A549 (cell line): ENCODE data around the gene DOCK10. TPM values are rescaled to one million over a fixed set of nuclear protein-coding genes. Genes with fewer than 3 reads are reported as not detected.

Source experiments
- ATAC-seq, 2 experiments: fragments of 200-7000 bp in 1 of 2; fragments of >200 bp in 1 of 2; cut with Nextera tagmentation in 1 of 2; cut with Tn5 transposase in 1 of 2; 3 replicates each; pipeline versions ENCODE4 v1.8.0 to v1.9.1; 2018 to 2020; ENCODE audit warnings: mild to moderate bottlenecking in 1 of 2, moderate library complexity in 1 of 2
- CTCF ChIA-PET: fragments of 300-600 bp; sonication (Branson Sonifier 250); formaldehyde crosslinking; extraction: SDS; loops from one replicate; lab custom pipeline; 2021; ENCODE audit warnings: antibody characterized with exemption, inconsistent platforms; lab: Yijun Ruan, JAX
- POLR2A ChIA-PET: fragments of 350-600 bp; formaldehyde crosslinking; extraction: SDS; loops from one replicate; lab custom pipeline; 2021; ENCODE audit warnings: antibody characterized with exemption, inconsistent platforms; lab: Yijun Ruan, JAX
- DNase-seq, 2 experiments: peaks; one replicate each; pipeline versions ENCODE4 v3.0.0 to v3.0.0-alpha.2; 2011 to 2016; ENCODE audit warnings: low read depth in 1 of 2, low spot score in 1 of 2
- FAIRE-seq: peaks from 2 replicates; lab custom pipeline; 2011; peaks lifted over from hg19 to GRCh38; lab: Jason Lieb, UNC
- H3K27ac ChIP-seq, 2 experiments: fragments of >200 bp; sonication (Bioruptor Twin); formaldehyde crosslinking; 3 replicates each; pipeline ENCODE4 v1.5.1; 2016 to 2017
- H3K4me1 ChIP-seq: fragments of >200 bp; sonication (Bioruptor Twin); formaldehyde crosslinking; 3 replicates; pipeline ENCODE4 v1.6.1; 2016
- H3K4me2 ChIP-seq: fragments of >200 bp; sonication (Bioruptor Twin); formaldehyde crosslinking; 3 replicates; pipeline ENCODE4 v1.6.1; 2016
- H3K4me3 ChIP-seq: fragments of >200 bp; sonication (Bioruptor Twin); formaldehyde crosslinking; 3 replicates; pipeline ENCODE4 v1.5.1; 2016
- H3K9me3 ChIP-seq: fragments of >200 bp; sonication (Bioruptor Twin); formaldehyde crosslinking; 3 replicates; pipeline ENCODE4 v1.6.1; 2016
- CBX2 ChIP-seq: fragments of 200-600 bp; sonication (generic); IDR thresholded peaks from 2 replicates; pipeline ENCODE4 v1.6.1; 2016; ENCODE audit warnings: low read depth, mild to moderate bottlenecking, borderline replicate concordance
- CBX8 ChIP-seq: fragments of 200-600 bp; sonication (generic); IDR thresholded peaks from 2 replicates; pipeline ENCODE4 v1.6.1; 2016
- CHD2 ChIP-seq: fragments of 150-350 bp; IDR thresholded peaks from 2 replicates; pipeline ENCODE4 v1.6.1; 2014; ENCODE audit warnings: low read length; ENCODE audit not compliant: partially characterized antibody
- CHD4 ChIP-seq: fragments of 200-600 bp; sonication (generic); IDR thresholded peaks from 2 replicates; pipeline ENCODE4 v1.6.1; 2016; ENCODE audit warnings: antibody characterized with exemption, mild to moderate bottlenecking, borderline replicate concordance
- CTCF ChIP-seq: fragments of >200 bp; sonication (Bioruptor Twin); formaldehyde crosslinking; IDR thresholded peaks from 3 replicates; pipeline ENCODE4 v1.5.1; 2016
- EHF ChIP-seq: fragments of 250-450 bp; sonication (Bioruptor Pico); IDR thresholded peaks from 2 replicates; pipeline ENCODE4 v1.5.0; 2020; ENCODE audit warnings: mild to moderate bottlenecking
- EP300 ChIP-seq, 2 experiments: fragments of >200 bp; sonication (Bioruptor Twin); formaldehyde crosslinking; IDR thresholded peaks; 2 replicates in 1 of 2; 3 replicates in 1 of 2; pipeline ENCODE4 v1.6.1; 2016 to 2017
- FOSB ChIP-seq: fragments of 250-450 bp; sonication (Bioruptor Pico); IDR thresholded peaks from 2 replicates; pipeline ENCODE4 v1.5.0; 2020; ENCODE audit warnings: mild to moderate bottlenecking, moderate library complexity
- FOSL2 ChIP-seq, 2 experiments: fragments of 450-650 bp in 1 of 2; fragments of >200 bp in 1 of 2; sonication (Bioruptor Twin) in 1 of 2; formaldehyde crosslinking; IDR thresholded peaks; 2 replicates each; pipeline versions ENCODE4 v1.5.0 to v1.6.1; 2016 to 2020; ENCODE audit warnings: mild to moderate bottlenecking in 1 of 2, moderate library complexity in 1 of 2
- FOXS1 ChIP-seq: fragments of 250-450 bp; sonication (Bioruptor Pico); IDR thresholded peaks from 2 replicates; pipeline ENCODE4 v1.5.0; 2020; ENCODE audit warnings: mild to moderate bottlenecking, moderate library complexity
- HDAC2 ChIP-seq: fragments of 200-600 bp; sonication (generic); IDR thresholded peaks from 2 replicates; pipeline ENCODE4 v1.6.1; 2016
- HEYL ChIP-seq: fragments of 250-450 bp; sonication (Bioruptor Pico); IDR thresholded peaks from 2 replicates; pipeline ENCODE4 v1.8.0; 2021; ENCODE audit warnings: mild to moderate bottlenecking, moderate library complexity
- HMGXB4 ChIP-seq: fragments of 250-450 bp; sonication (Bioruptor Pico); IDR thresholded peaks from 2 replicates; pipeline ENCODE4 v1.5.0; 2021; ENCODE audit warnings: mild to moderate bottlenecking, moderate library complexity, borderline replicate concordance
- HOXB13 ChIP-seq: fragments of 250-450 bp; sonication (Bioruptor Pico); IDR thresholded peaks from 2 replicates; pipeline ENCODE4 v1.5.0; 2020; ENCODE audit warnings: low read depth, mild to moderate bottlenecking, moderate library complexity
- HOXB5 ChIP-seq: fragments of 250-450 bp; sonication (Bioruptor Pico); IDR thresholded peaks from 2 replicates; pipeline ENCODE4 v1.5.0; 2020; ENCODE audit warnings: mild to moderate bottlenecking, moderate library complexity
- JUNB ChIP-seq: fragments of >200 bp; sonication (Bioruptor Twin); formaldehyde crosslinking; IDR thresholded peaks from 2 replicates; pipeline ENCODE4 v1.6.1; 2016
- KDM1A ChIP-seq: fragments of 200-600 bp; sonication (generic); IDR thresholded peaks from 2 replicates; pipeline ENCODE4 v1.6.1; 2016; ENCODE audit warnings: low read depth, mild to moderate bottlenecking
- MAFK ChIP-seq: fragments of 450-650 bp; IDR thresholded peaks from 2 replicates; pipeline ENCODE4 v1.6.1; 2014; ENCODE audit not compliant: partially characterized antibody
- MAX ChIP-seq: IDR thresholded peaks from 2 replicates; pipeline ENCODE4 v1.6.1; 2012
- MAZ ChIP-seq: fragments of 150-350 bp; IDR thresholded peaks from 2 replicates; pipeline ENCODE4 v1.6.1; 2014; ENCODE audit warnings: antibody characterized with exemption, low read depth, low read length, borderline replicate concordance
- NR3C1 ChIP-seq: fragments of >200 bp; sonication (Bioruptor Twin); formaldehyde crosslinking; IDR thresholded peaks from 3 replicates; pipeline ENCODE4 v1.6.1; 2017
- POLR2AphosphoS2 ChIP-seq: conservative IDR thresholded peaks from 2 replicates; pipeline ENCODE4 v1.6.1; 2012; ENCODE audit warnings: low read length, improper control_type of control experiment, inconsistent platforms
- RAD21 ChIP-seq, 2 experiments: fragments of >200 bp in 1 of 2; sonication (Bioruptor Twin) in 1 of 2; formaldehyde crosslinking in 1 of 2; IDR thresholded peaks in 1 of 2; conservative IDR thresholded peaks in 1 of 2; 2 replicates in 1 of 2; 3 replicates in 1 of 2; pipeline ENCODE4 v1.6.1; 2012 to 2018; ENCODE audit warnings: inconsistent platforms in 1 of 2
- RARB ChIP-seq: fragments of 250-450 bp; sonication (Bioruptor Pico); IDR thresholded peaks from 2 replicates; pipeline ENCODE4 v1.8.0; 2021; ENCODE audit warnings: mild to moderate bottlenecking, moderate library complexity
- RFX5 ChIP-seq: fragments of 450-650 bp; IDR thresholded peaks from 2 replicates; pipeline ENCODE4 v1.7.1; 2014; ENCODE audit warnings: antibody characterized with exemption, mild to moderate bottlenecking, moderate library complexity
- SREBF2 ChIP-seq: fragments of 450-650 bp; IDR thresholded peaks from 2 replicates; pipeline ENCODE4 v1.6.1; 2014; ENCODE audit warnings: mild to moderate bottlenecking, moderate library complexity
- USF2 ChIP-seq: fragments of 450-650 bp; IDR thresholded peaks from 2 replicates; pipeline ENCODE4 v1.6.1; 2014; ENCODE audit warnings: antibody characterized with exemption
- ZC3H11A ChIP-seq: fragments of 450-650 bp; IDR thresholded peaks from 2 replicates; pipeline ENCODE4 v1.6.1; 2014; ENCODE audit warnings: antibody characterized with exemption, mild to moderate bottlenecking
- ZNF302 ChIP-seq: fragments of 250-450 bp; sonication (Bioruptor Pico); IDR thresholded peaks from 2 replicates; pipeline ENCODE4 v1.9.0; 2021; ENCODE audit warnings: inconsistent platforms, mild to moderate bottlenecking, moderate library complexity
- WGBS: methylation state at CpG from one replicate; pipeline ENCODE4 v1.1.6; 2017; ENCODE audit errors: missing lambda C conversion rate; 5-methylcytosine and 5-hydroxymethylcytosine counted together
- polyA plus RNA-seq, 4 experiments: library from polyadenylated mRNA; depleted of rRNA in 3 of 4; stranded (reverse); fragments of >200 nt; fragmentation: RNase III in 1 of 4; extraction: RNeasy Plus Mini Kit Qiagen cat#74134 plus additional on column Dnase treatment in 1 of 4; gene quantifications; 2 replicates in 3 of 4; 3 replicates in 1 of 4; pipeline ENCODE4 v1.2.3, GENCODE V29; 2011 to 2017

DOCK10 gene
- polyA plus RNA-seq, 2 of the 4 experiments (the other 2 are of a cell fraction), result 43.0 to 45.3 TPM

GRCh38 chr2:224833986-224834385 lies 208.3 kb downstream of the DOCK10 start:
- Histone ChIP-seq H3K9me3 (no peaks in the 10 kb centered on the region), H3K4me2 (no peak overlapping the region), H3K4me1 (no peaks in the 10 kb centered on the region), H3K27ac (no peak overlapping the region), H3K4me3 (no peak overlapping the region)
- ATAC-seq (no peak), FAIRE-seq (no peak), DNase-seq (no peak)
- ChIA-PET CTCF (no interaction called here), POLR2A (no interaction called here)
- 90% methylated on average over 2 of the region's 2 CpGs for WGBS
- no peak for TF ChIP-seq RFX5
- no peak for TF ChIP-seq CHD4
- no peak for TF ChIP-seq FOXS1 (CRISPR knock-in tag)
- TF ChIP-seq RAD21 (conservative IDR thresholded peaks at IDR 0.05 in 1 of 2, IDR thresholded peaks at IDR 0.05 in 1 of 2), result no peak
- no peak for TF ChIP-seq HDAC2
- no peak for TF ChIP-seq HOXB5
- no peak for TF ChIP-seq CTCF
- TF ChIP-seq MAFK, result no peak
- TF ChIP-seq NR3C1, result no peak
- TF ChIP-seq ZC3H11A, result no peak
- TF ChIP-seq ZNF302 (CRISPR knock-in tag), result no peak
- TF ChIP-seq HOXB13 (CRISPR knock-in tag), result no peak
- no peak for TF ChIP-seq RARB (CRISPR knock-in tag)
- no peak for TF ChIP-seq EP300 (IDR thresholded peaks at IDR 0.05)
- no peak for TF ChIP-seq EHF (CRISPR knock-in tag)
- no peak for TF ChIP-seq CHD2
- TF ChIP-seq HMGXB4, result no peak
- no peak for TF ChIP-seq CBX2

GRCh38 chr2:224832207-224832606 lies 210.1 kb downstream of the DOCK10 start:
- no peaks in the 10 kb centered on the region for H3K4me1 ChIP-seq
- CTCF ChIA-PET, result interaction anchor here (1.1 kb wide), 1 partner anchor 21 kb away, joined by 3 read pairs; no protein-coding TSS in a partner anchor
- no peaks in the 10 kb centered on the region for H3K9me3 ChIP-seq
- H3K4me3 ChIP-seq, result no peak overlapping the region
- ATAC-seq (no peak), FAIRE-seq (no peak), DNase-seq (no peak)
- POLR2A ChIA-PET, result no interaction called here
- H3K27ac ChIP-seq, result no peak overlapping the region
- 86% methylated on average over 3 of the region's 3 CpGs for WGBS
- H3K4me2 ChIP-seq, result no peak overlapping the region
- TF ChIP-seq MAX, result no peak
- TF ChIP-seq MAZ, result no peak
- no peak for TF ChIP-seq HEYL (CRISPR knock-in tag)
- TF ChIP-seq ZNF302 (CRISPR knock-in tag), result no peak
- TF ChIP-seq NR3C1, result no peak
- no peak for TF ChIP-seq SREBF2
- no peak for TF ChIP-seq HMGXB4
- TF ChIP-seq FOSL2 (IDR thresholded peaks at IDR 0.05), result no peak
- TF ChIP-seq FOSL2 (CRISPR knock-in tag; IDR thresholded peaks at IDR 0.05), result no peak
- no peak for TF ChIP-seq KDM1A
- TF ChIP-seq CHD4, result no peak
- no peak for TF ChIP-seq CBX8
- TF ChIP-seq JUNB, result no peak
- no peak for TF ChIP-seq USF2
- no peak for TF ChIP-seq POLR2AphosphoS2
- TF ChIP-seq FOSB (CRISPR knock-in tag), result no peak
- TF ChIP-seq RFX5, result no peak
